HG03060 (cell line): ENCODE data around the gene COL4A6.
"Not testable (repeated sequence)": the region's sequence is repeated elsewhere in the genome, so short reads cannot be mapped to it uniquely, and the experiment has no call there.

Experiments
- ATAC-seq: cut with Tn5 transposase; IDR thresholded peaks from one replicate; pipeline ENCODE4 v1.9.1; 2021; ENCODE audit warnings: low read depth, moderate number of reproducible peaks; ENCODE audit not compliant: unreplicated experiment

Gene COL4A6

DNA sequence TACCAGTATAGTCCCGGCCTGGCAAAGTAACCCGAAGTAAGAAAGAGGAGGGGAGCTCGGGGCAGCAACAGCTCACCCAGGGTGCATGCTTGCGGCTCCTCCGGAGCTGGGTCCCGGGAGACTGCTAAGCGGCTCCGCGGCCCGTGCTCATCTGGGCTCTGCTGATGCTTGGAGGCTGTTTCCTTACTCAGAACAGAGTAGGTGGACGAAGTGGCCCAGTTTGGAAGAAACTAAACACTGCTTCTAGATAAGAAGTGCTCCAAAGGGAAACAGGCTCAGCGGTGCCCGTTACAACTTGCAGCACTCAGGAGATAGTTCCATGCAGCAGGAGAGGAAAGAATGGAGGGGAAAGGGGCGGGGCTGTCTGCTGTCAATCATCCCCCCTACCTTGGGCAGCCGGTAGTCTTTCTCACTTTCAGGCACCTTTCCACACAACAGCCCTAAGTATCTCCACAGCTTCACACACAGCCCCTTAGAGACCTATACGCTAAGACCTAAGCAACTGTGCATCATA lies at the start of gene COL4A6:
TSS of gene COL4A6 (minus strand) at position 313 of the 514 bp plus-strand sequence. CDS start at position 87, 226 bp downstream.
- no peak for ATAC-seq

DNA sequence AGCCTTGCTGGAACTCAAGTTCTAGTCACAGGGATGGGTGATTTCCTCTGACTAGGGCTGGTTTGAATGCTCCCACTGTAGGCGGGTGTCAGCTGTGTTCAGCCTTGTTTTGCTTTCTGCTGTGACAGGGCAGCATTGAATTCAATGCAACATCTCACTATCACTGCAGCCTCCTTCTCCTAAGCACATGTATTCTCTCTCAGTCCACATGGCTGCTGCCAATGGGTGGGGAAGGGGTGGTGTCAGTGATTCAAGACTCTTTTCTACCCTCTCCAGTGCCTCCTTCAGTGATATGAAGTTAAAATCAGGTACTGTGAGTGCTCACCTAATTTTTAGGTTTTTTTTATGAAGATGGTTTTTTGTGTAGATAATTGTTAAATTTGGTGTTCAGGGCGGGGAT lies 47.7 kb upstream of the COL4A6 start:
- no peak for ATAC-seq

- ATAC-seq, result no peak
These were observed 46.0 kb upstream of the COL4A6 start for GRCh38 chrX:108484251-108484650.

GRCh38 chrX:108481528-108481927 lies 43.3 kb upstream of the COL4A6 start:
- ATAC-seq, result not testable (repeated sequence)

GRCh38 chrX:108473979-108474378 lies 35.8 kb upstream of the COL4A6 start:
- ATAC-seq, result no peak

GRCh38 chrX:108468486-108468885 lies 30.3 kb upstream of the COL4A6 start:
- ATAC-seq, result no peak

GRCh38 chrX:108464604-108465003 lies 26.4 kb upstream of the COL4A6 start:
- ATAC-seq, result no peak

DNA sequence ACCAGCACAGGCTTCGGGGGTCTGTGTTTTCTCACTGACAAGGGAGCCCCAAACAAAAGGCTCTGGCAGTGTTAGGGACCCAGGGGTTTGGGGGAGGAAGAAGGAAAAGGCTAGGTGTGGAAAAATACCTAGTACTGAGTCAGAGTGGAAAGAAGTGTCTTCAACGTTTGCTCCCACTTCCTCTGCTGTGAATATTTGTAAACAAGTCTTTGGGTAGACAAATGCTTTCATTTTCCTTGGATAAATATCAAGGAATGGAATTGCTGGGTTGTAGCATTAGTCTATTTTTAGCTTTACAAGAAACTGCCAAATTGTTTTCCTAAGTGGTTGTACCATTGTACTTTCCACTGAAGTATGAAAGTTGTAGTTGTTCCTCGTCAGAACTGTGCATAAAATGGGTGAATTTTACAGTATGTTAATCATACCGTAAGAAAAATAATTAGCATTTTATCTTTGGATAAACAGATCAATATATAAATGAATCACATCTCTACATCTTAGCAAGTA lies 18.8 kb upstream of the COL4A6 start:
- no peak for ATAC-seq

DNA sequence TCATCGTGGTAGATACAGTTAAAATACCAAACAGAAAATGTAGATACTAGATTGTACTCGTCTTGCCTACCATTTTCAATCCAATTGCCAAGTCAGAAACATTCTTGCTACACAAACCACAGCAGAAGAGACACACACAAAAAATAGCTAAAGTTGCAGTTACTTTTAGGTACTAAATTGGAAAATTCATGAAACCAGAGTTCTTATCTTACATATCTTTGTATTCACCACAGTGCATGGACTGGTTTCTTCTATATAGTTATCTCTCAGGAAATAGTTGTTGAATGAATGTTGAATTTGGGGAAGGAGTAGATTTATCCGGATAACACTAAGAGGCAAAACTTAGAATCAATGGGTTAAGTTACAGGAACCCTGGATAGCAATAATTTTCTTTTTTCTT lies 15.6 kb upstream of the COL4A6 start:
- ATAC-seq, result no peak

DNA sequence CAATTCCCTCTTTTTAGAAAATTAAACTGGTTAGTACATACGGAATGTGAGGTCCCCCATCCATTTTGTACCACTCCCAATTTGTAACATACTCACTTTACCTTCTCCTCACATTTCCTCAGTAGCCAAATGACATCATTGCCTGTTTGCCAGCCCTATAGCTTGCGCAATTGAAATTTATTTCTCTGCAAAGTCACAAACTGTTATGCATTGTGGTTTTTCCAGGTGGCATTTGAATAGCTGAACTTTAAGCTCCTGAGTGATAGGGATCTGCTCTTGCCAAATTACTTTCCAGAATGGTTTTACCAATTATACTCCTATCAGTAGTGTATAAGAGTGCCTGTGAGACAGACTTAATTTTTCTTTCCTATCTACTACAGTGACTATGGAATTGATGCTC lies 9.1 kb upstream of the COL4A6 start:
- no peak for ATAC-seq

DNA sequence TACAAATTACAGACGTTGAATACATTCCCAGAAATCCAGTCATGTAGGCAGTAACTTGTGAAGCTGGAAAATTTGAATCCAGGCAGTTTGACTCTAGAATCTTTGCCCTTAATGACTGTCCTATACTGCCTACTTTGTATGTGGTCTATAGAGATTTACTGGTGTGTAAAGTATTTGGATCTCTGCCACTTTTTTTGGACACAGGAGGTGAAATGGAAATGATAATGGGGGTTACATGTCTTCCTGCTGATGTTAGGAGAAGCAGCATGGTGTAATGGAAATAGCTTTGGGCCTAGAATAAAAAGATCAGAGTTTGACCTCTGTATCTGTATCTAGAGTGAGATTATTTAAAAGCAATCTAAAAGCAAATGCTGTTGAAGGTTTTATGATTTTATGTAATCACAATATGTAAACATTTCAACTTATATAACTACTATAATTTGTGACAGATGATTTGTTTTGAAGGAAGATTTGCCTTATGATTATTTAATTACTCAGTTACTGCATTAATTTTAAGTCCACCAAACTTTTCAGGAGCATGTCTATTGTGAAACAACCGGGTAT lies 4.8 kb upstream of the COL4A6 start:
- no peak for ATAC-seq

GRCh38 chrX:108439961-108440696 lies 1.9 kb upstream of the COL4A6 start:
- no peak for ATAC-seq

DNA sequence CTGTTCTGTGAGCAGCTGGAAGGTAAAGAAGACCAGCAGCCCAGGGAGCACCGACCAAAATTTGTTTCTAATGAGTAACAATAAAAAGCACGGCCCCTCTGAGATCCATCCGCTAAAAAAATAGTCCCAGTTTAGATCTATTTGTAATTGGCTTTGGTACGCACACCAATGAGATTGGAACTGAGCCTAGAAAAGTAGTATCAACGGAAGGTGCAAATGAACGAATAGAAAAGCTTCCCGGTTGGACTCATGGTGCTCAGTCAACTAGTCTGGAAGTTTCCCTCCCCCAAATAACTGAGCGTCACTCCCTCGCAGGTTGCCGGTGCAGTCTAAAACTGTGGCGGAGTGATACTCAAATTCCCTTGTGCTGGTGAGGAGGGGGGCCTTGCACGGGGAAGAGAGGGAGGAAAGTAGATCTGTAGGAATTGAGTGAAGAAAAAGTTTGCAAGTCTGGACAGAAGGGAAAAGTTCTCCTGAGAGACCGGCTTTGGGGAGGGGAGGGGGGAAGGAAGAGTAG lies 1.3 kb upstream of the COL4A6 start, which contains the start of gene COL4A5:
TSS of gene COL4A5 (plus strand) at position 413 of the 517 bp plus-strand sequence. CDS start 288 bp downstream, outside the sequence.
- ATAC-seq, result no peak

- ATAC-seq, result no peak
These were observed 693 bp downstream of the COL4A6 start for GRCh38 chrX:108437349-108438109.

- ATAC-seq, result no peak
These were observed 3.0 kb downstream of the COL4A6 start for GRCh38 chrX:108435261-108435660.

DNA sequence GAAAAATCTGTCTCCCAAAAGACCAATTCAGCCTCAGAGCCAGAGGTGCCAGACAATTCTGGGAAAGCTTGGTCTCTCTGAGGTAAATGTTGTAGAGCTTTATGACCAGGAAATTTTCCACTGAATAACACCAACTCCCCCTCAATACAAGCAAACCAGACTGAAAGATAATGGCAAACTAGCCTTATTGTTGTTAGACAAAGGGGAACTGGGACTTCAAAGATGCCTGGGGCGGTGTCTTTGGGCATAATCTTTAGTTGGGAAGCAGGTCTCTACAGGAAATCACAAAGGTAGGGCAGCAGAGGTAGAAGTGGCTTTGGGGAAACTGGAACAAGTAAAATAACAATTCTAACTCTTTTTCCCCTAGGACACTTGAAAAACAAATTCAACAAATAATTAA lies 12.0 kb downstream of the COL4A6 start:
- no peak for ATAC-seq

DNA sequence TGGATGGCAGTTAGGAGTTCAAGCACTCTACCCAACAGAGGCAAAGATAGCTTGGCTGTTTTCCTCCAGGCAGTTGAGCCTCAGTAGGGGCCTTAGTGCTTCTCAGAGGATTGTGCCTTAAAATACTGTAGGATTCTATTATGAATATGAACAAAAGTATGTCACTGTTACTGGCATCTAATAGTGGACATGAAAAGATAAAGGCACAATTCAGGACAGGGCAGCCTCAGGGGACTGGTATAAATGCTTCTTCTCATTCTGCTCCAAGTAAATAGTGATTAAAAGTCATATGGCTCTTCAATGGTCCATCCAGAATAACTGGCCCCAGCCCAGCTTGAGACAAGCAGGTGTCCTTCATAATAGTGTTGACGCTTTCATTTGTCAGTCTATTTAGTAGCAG lies 17.7 kb downstream of the COL4A6 start:
- no peak for ATAC-seq

GRCh38 chrX:108419401-108419800 lies 18.8 kb downstream of the COL4A6 start:
- no peak for ATAC-seq

DNA sequence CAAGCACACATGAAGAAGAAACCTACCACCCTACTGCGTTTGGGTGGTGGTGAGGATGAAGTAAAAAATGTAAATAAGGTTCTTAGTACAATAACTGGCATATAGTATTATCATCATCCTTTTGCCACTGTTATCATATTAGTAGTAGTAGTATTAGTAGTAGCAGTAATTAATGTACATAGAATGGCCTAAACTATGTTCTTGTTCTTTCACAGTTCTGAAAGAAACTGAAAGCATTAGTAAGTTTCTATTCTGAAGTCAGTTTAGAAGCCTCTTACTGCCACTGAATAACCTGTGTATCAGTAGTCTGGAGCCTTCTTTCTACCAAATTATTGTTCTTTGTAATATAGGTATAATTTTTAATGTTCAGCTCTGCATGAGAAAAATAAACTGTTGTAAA lies 21.0 kb downstream of the COL4A6 start:
- ATAC-seq, result no peak

GRCh38 chrX:108415891-108416290 lies 22.3 kb downstream of the COL4A6 start:
- no peak for ATAC-seq

GRCh38 chrX:108415146-108415545 lies 23.1 kb downstream of the COL4A6 start:
- no peak for ATAC-seq
